Neural cell (in vitro differentiated cells): ENCODE measurements around the gene VSIR. TPM values are rescaled to one million over a fixed set of nuclear protein-coding genes. Genes with fewer than 3 reads are reported as not detected.

Experiments used
- polyA plus RNA-seq: library from polyadenylated mRNA; depleted of rRNA; stranded (reverse); fragments of >200 nt; gene quantifications from 2 replicates; pipeline ENCODE4 v1.2.3, GENCODE V29; 2014
- small RNA-seq, 3 experiments: library from RNA; depleted of rRNA; stranded (forward); fragments of <200 nt; gene quantifications; one replicate each; pipeline ENCODE3, GENCODE V24; 2012

VSIR gene
- polyA plus RNA-seq, 1 donor from 2014 or later: not detected

Small RNA genes within 50 kb of the gene (small RNA-seq; reads per million reads assigned to genes)
- 0 to 0.99 (median 0.39) reads per million in 3 experiments for gene MIR7152

Other genes with a start within 250 kb of the VSIR start
- 0.11 TPM in 1 of 2 replicates, not detected in the other for gene C10orf105, start 53.7 kb downstream of the VSIR start, polyA plus RNA-seq
- 651 and 700 TPM in 2 replicates for gene PSAP, start 77.7 kb upstream of the VSIR start, polyA plus RNA-seq
- gene CHST3, start 190.9 kb upstream of the VSIR start, polyA plus RNA-seq: 4.1 and 6.0 TPM in 2 replicates